Cerebellar nuclear complex (tissue), 1 donor: ENCODE measurements around the gene CCDC107.

Experiments
- DNase-seq, 2 experiments: peaks; one replicate each; lab custom pipeline; 2025; lab: John Stamatoyannopoulos, UW

The CCDC107 gene

DNA sequence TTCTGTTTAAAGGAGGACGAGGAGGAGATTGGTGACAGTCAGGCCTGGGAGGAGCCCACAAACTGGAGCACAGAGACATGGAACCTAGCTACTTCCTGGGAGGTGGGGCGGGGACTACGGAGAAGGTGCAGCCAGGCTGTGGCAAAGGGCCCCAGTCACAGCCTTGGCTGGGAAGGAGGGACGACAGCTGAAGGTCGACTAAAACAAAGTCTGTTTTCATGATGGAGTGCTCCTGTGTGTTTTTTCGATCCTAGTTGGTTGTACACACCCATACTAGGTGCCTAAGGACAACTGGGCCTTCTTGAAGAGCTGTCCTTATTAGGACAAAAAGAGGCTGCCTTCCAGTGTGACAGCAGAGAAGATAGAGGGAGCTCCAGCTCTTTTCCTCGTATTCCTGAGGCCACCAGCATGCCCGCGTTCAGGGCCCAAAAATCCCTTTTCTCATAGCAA, 2.9 kb downstream of the CCDC107 start:
- DNase-seq: peak in 1 of 2 experiments; percentile 39

DNA sequence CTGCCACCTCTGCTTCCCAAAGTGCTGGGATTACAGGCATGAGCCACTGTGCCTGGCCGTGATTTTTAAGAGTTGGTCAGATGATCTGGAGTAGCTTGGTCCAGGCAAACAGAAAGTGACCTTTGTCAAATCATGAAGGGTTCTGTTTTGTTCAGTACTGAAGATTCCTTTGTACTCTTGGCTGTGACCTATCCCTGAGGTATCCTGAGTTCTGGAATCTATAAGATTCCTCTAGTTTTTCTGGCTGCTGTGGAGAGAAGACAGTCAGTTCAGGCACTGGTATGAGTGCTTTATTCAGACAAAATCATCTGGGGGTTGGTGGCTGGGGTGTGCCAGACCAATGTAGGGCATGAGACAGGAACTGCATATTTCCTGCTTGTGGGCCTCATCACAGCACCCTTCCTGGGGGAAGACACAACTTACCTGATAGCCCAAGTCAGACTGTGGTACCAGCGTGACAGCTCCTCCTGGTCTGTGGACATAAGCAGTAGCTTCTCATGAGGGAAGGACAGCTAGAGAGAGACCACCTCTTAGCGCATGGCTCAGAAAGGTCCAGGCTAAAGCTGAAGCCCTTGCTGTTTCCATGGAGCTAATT, 3.8 kb downstream of the CCDC107 start:
- DNase-seq: no peak

DNA sequence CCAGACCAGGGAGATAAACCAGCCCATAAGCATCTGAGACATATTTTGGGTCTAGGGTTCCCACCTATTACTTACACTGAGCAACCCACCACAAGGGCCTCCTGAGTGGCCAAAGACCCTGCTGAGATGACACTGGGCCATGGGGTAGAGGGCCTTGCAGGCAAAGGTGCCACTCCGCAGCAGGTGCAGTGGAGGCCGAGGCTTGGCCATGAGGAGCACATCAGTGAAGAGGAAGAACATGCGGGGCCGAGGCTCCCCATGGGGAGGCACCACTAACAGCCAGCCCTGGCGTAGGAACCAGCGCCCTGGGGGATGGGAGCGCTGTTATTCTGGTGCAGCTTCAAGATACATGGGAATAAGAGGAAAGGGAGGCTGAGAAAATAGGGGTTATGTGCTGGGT, 4.3 kb downstream of the CCDC107 start:
- no peak for DNase-seq

DNA sequence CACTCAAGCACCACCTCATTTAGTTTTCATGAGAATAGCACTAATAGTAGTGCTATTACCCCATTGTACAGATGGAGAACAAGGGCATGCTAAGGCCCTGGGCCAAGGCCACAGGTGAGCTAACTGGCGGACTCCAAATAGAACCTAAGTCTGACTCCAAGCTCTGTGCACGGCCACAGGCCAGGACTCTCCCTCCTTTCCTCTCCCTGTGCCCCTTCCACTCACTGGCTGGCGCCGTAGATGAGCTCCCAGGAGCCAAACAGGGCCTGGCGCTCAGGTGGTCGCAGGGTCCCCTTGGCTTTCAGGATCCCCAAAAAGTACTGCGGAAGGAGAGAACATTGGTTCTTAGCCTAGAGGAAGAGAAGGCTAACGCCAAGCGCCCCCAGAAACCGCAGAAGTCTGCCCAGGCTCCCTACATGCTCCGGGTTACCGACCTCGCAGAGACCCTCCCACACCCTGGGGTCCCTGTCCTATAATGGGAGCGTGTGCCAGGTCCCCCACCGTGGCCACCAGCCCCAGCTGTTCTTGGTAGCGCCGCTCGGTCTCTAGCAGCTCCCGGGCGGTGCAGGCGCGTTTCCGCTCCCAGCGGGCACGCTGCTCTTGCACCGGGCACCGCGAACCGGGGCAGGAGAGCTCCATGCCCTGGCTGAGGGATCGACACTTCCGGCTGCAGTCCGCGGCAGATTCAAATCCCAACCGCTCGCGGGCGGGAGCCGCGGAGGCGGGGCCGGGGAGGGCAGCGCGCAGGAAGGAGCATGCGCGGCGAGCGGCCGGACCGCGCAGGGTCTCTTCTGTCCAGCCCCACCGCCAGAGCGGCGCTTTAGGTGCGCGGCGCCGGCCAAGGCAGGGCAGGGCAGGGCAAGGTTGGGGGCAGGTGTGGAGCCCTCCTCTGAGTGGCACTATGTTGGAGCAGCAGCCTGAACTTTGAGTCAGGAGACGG, 6.7 kb downstream of the CCDC107 start, which contains the start of gene ARHGEF39:
TSS of gene ARHGEF39 (minus strand) at position 665 of the 940 bp plus-strand sequence. CDS start at position 639, 26 bp downstream.
- DNase-seq: peak in 1 of 2 experiments; percentile 38

DNA sequence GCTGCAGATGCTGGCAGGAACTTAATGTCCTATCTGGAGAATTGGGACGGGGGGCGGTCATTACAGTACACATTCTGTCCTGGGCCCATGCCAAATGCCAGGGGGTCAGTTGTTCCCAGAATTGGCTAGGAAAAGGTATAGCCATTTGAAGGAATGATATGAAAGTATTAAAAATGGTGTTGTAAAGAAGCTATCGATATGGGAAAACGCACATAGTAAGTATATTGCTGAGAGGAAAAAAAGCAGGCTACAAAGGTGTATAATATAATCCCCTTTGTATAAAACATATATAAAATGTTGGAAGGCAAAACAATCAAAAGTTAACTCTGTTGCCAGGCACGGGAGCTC, 7.4 kb downstream of the CCDC107 start:
- DNase-seq: no peak

DNA sequence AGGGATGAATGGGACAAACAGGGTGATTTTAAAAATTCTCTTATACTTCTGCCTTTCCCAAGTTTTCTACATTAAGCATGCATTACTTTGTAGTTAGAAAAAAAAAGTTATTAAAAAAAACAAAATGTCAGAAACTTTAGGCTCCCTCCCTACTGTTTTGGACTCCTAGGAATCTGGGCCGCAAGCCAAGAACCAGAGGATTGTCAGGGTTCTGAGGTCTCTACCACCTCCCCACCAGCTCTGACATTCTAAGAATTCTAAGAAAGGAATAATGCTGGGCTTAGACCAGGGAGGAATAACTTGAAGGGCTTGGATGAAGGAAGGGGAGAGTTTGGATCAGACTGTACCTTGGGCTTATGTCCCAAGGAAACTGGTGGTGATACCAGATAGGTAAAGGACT, 8.0 kb downstream of the CCDC107 start:
- DNase-seq: no peak

DNA sequence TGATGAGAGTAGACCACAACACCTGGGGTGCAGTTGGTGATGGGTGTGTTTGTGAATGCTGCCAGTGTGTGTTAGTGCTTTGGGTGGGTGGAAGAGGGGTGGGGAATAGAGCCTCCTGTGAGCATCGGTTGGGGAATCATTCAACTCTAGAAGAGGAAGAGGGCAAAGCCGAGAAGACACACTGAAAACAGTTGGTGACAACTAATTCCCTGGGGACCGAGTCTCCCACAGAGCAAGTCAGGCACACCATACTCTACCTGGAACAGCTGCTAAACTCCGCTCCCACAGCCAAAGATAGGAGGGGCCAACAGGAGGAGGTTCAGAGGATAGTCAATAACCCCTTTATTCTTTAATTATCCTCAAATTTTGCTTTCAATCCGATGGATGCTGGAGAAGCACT, 8.5 kb downstream of the CCDC107 start:
- DNase-seq: no peak

DNA sequence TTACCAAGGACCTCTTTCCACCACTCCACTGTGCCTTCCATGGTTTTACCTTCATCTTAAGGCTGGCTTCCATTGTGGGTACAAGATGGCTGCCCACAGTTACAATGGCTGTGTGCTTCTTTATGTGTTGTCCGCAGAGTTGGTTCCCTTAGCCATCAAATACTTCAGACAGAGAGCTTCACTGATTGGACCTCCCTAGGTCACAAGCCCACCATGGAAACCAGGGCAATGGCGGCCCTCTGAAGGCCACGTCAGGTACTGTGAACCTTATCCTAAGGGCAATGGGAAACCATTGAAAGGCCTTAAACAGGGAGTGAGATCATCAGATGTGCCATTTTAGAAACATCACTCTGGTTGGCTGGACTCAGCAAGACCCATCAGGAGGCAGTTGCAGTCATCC, 9.8 kb downstream of the CCDC107 start:
- DNase-seq: no peak

DNA sequence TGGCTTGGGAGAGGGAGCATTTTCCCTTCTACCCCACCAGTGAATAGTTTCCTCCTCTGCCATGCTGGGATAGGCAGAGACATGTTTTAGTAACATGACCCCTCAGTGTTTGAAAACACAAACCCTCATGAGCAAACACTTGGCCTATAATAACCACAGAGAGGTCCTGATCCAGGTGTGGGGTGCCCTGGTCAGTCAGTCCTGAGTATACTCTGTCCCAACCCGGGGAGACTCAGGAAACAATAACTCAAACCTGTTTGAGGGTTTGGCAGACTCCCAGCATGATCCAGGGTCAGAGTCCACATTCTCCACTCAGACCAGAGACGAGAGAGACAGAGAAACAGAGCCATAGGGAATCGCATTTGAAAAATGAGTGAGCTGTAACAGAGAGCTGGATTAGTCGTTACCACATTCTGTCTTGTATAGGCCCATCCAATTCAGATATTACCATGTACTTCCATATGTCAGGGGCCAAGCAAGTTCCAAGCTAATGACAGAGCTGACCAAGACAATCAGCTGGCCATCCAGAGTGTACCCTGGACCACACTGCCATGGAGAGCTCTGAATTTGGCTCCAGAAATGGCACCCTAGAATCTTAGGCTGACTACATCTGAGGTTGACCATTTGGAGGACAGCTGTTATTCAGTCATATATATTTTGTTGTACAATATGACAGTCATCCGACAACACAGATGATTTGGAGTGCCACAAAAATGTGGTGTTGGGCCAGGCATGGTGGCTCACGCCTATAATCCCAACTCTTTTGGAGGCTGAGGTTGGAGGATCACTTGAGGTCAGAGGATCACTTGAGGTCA, 11.4 kb downstream of the CCDC107 start:
- DNase-seq: no peak

GRCh38 chr9:35673132-35674024, 15.3 kb downstream of the CCDC107 start, which contains the start of gene CA9:
CA9 (plus strand) TSS chr9:35673928; CDS start chr9:35673960, 32 bp downstream.
- peak; percentile 52 to 86 for DNase-seq

GRCh38 chr9:35674025-35674361, 15.9 kb downstream of the CCDC107 start:
- DNase-seq: no peak

GRCh38 chr9:35675204-35675603, 17.1 kb downstream of the CCDC107 start:
- no peak for DNase-seq

- DNase-seq: no peak
These were observed 17.8 kb downstream of the CCDC107 start for GRCh38 chr9:35675732-35676392.

- no peak for DNase-seq
These were observed 21.0 kb downstream of the CCDC107 start for GRCh38 chr9:35679091-35679490.

DNA sequence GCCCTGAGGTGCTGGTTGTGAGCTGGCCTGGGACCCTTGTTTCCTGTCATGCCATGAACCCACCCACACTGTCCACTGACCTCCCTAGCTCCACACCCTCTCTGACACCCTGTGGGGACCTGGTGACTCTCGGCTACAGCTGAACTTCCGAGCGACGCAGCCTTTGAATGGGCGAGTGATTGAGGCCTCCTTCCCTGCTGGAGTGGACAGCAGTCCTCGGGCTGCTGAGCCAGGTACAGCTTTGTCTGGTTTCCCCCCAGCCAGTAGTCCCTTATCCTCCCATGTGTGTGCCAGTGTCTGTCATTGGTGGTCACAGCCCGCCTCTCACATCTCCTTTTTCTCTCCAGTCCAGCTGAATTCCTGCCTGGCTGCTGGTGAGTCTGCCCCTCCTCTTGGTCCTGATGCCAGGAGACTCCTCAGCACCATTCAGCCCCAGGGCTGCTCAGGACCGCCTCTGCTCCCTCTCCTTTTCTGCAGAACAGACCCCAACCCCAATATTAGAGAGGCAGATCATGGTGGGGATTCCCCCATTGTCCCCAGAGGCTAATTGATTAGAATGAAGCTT, 21.8 kb downstream of the CCDC107 start:
- no peak for DNase-seq

DNA sequence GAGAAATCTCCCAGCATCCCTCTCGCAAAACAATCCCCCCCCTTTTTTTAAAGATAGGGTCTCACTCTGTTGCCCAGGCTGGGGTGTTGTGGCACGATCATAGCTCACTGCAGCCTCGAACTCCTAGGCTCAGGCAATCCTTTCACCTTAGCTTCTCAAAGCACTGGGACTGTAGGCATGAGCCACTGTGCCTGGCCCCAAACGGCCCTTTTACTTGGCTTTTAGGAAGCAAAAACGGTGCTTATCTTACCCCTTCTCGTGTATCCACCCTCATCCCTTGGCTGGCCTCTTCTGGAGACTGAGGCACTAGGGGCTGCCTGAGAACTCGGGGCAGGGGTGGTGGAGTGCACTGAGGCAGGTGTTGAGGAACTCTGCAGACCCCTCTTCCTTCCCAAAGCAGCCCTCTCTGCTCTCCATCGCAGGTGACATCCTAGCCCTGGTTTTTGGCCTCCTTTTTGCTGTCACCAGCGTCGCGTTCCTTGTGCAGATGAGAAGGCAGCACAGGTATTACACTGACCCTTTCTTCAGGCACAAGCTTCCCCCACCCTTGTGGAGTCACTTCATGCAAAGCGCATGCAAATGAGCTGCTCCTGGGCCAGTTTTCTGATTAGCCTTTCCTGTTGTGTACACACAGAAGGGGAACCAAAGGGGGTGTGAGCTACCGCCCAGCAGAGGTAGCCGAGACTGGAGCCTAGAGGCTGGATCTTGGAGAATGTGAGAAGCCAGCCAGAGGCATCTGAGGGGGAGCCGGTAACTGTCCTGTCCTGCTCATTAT, 22.4 kb downstream of the CCDC107 start:
- no peak for DNase-seq

GRCh38 chr9:35681341-35682002, 23.4 kb downstream of the CCDC107 start:
- DNase-seq: no peak

- no peak for DNase-seq
These were observed 24.0 kb downstream of the CCDC107 start for GRCh38 chr9:35682051-35682450.
